Measurements from ENCODE around the gene TENT5C. TPM values are rescaled to one million over a fixed set of nuclear protein-coding genes. Genes with fewer than 3 reads are reported as not detected.

TENT5C gene
- total RNA-seq, 1 donor from 2014 or later: 1.4 TPM

GRCh38 chr1:117633068-117633345 is 27.2 kb downstream of the TENT5C start:
- Mint-ChIP-seq H3K9me3 (no peaks in the 10 kb centered on the region), H3K36me3 (ENCODE audit: low read depth) (no peaks in the 10 kb centered on the region), H3K27ac (ENCODE audit: unreplicated experiment) (no peak overlapping the region), H3K4me3 (no peak overlapping the region), H3K27me3 (ENCODE audit: low read depth) (peaks cover 2% of the 10 kb centered on the region), H3K4me1 (no peaks in the 10 kb centered on the region)
- TF ChIP-seq CTCF (conservative IDR thresholded peaks at IDR 0.05): no peak
- no peak for DNase-seq (ENCODE audit: low read depth, low spot score)

- H3K4me1 Mint-ChIP-seq: no peaks in the 10 kb centered on the region
- no peak overlapping the region for H3K4me3 Mint-ChIP-seq
- no peaks in the 10 kb centered on the region for H3K36me3 Mint-ChIP-seq (ENCODE audit: low read depth)
- no peak for DNase-seq (ENCODE audit: low read depth, low spot score)
- TF ChIP-seq CTCF (conservative IDR thresholded peaks at IDR 0.05): no peak
- peak overlapping the region; percentile 50 for H3K27ac Mint-ChIP-seq (ENCODE audit: unreplicated experiment)
- no peaks in the 10 kb centered on the region for H3K9me3 Mint-ChIP-seq
- peaks cover 2% of the 10 kb centered on the region for H3K27me3 Mint-ChIP-seq (ENCODE audit: low read depth)
Measured at GRCh38 chr1:117633423-117633822, 27.6 kb downstream of the TENT5C start.

- Mint-ChIP-seq H3K4me1 (no peaks in the 10 kb centered on the region), H3K36me3 (ENCODE audit: low read depth) (no peaks in the 10 kb centered on the region), H3K4me3 (no peak overlapping the region), H3K27me3 (ENCODE audit: low read depth) (peaks cover 2% of the 10 kb centered on the region), H3K9me3 (no peaks in the 10 kb centered on the region), H3K27ac (ENCODE audit: unreplicated experiment) (no peak overlapping the region)
- no peak for TF ChIP-seq CTCF (conservative IDR thresholded peaks at IDR 0.05)
- DNase-seq (ENCODE audit: low read depth, low spot score): no peak
Measured at GRCh38 chr1:117633936-117634335, 28.1 kb downstream of the TENT5C start.

GRCh38 chr1:117634631-117635030 is 28.8 kb downstream of the TENT5C start:
- no peak for DNase-seq (ENCODE audit: low read depth, low spot score)
- Mint-ChIP-seq H3K4me3 (no peak overlapping the region), H3K27me3 (ENCODE audit: low read depth) (peaks cover 2% of the 10 kb centered on the region), H3K36me3 (ENCODE audit: low read depth) (no peaks in the 10 kb centered on the region), H3K4me1 (no peaks in the 10 kb centered on the region), H3K27ac (ENCODE audit: unreplicated experiment) (no peak overlapping the region), H3K9me3 (no peaks in the 10 kb centered on the region)
- TF ChIP-seq CTCF (conservative IDR thresholded peaks at IDR 0.05): no peak

GRCh38 chr1:117635805-117636204 is 30.0 kb downstream of the TENT5C start:
- Mint-ChIP-seq H3K36me3 (ENCODE audit: low read depth) (no peaks in the 10 kb centered on the region), H3K4me3 (no peak overlapping the region), H3K27ac (ENCODE audit: unreplicated experiment) (no peak overlapping the region), H3K4me1 (no peaks in the 10 kb centered on the region), H3K9me3 (no peaks in the 10 kb centered on the region), H3K27me3 (ENCODE audit: low read depth) (no peaks in the 10 kb centered on the region)
- no peak for TF ChIP-seq CTCF (conservative IDR thresholded peaks at IDR 0.05)
- no peak for DNase-seq (ENCODE audit: low read depth, low spot score)
